HepG2 (cell line): ENCODE results near the gene MTMR10. TPM values are rescaled to one million over a fixed set of nuclear protein-coding genes. Genes with fewer than 3 reads are reported as not detected.

Source experiments
- ADNP ChIP-seq: sonication (generic); formaldehyde crosslinking; IDR thresholded peaks from 2 replicates; pipeline ENCODE4 v1.4.0; 2020; ENCODE audit warnings: missing genetic modification reagents
- KDM5A ChIP-seq: fragments of 200-600 bp; sonication (generic); IDR thresholded peaks from 2 replicates; pipeline ENCODE4 v1.7.0; 2018; ENCODE audit warnings: antibody characterized with exemption, mild to moderate bottlenecking, low read length, borderline replicate concordance
- KLF13 ChIP-seq: sonication (generic); formaldehyde crosslinking; IDR thresholded peaks from 2 replicates; pipeline ENCODE4 v1.4.0; 2020; ENCODE audit warnings: mild to moderate bottlenecking, missing genetic modification reagents
- MAZ ChIP-seq, 2 experiments: sonication (generic) in 1 of 2; formaldehyde crosslinking in 1 of 2; IDR thresholded peaks; 2 replicates each; pipeline versions ENCODE4 v1.5.0 to v1.6.1; 2012 to 2020; ENCODE audit warnings: low read depth in 2 of 2, mild to moderate bottlenecking in 2 of 2, borderline replicate concordance in 1 of 2, improper control_type of control experiment in 1 of 2, low read length in 1 of 2, missing genetic modification reagents in 1 of 2, moderate library complexity in 1 of 2
- MBD4 ChIP-seq: IDR thresholded peaks from 2 replicates; pipeline ENCODE4 v1.6.1; 2012; ENCODE audit warnings: low read length, inconsistent platforms, borderline replicate concordance
- MED8 ChIP-seq: sonication (generic); formaldehyde crosslinking; IDR thresholded peaks from 2 replicates; pipeline ENCODE4 v1.8.1; 2023; ENCODE audit warnings: mild to moderate bottlenecking, missing genetic modification reagents; ENCODE audit not compliant: insufficient replicate concordance
- NR1H2 ChIP-seq: sonication (generic); formaldehyde crosslinking; IDR thresholded peaks from 2 replicates; pipeline ENCODE4 v1.8.1; 2022; ENCODE audit warnings: low read depth, missing genetic modification reagents, borderline replicate concordance
- PAX8 ChIP-seq: sonication (generic); formaldehyde crosslinking; IDR thresholded peaks from 2 replicates; pipeline ENCODE4 v1.8.0; 2022; ENCODE audit warnings: mild to moderate bottlenecking, missing genetic modification reagents, borderline replicate concordance
- POLR2G ChIP-seq: fragments of 200-400 bp; formaldehyde crosslinking; IDR thresholded peaks from 2 replicates; pipeline ENCODE4 v1.6.1; 2018; ENCODE audit warnings: mild to moderate bottlenecking, low read depth, low read length, moderate library complexity
- PPARG ChIP-seq: conservative IDR thresholded peaks from 2 replicates; pipeline ENCODE4 v1.6.1; 2016; ENCODE audit warnings: missing biosample characterization, missing genetic modification reagents
- SMC3 ChIP-seq: IDR thresholded peaks from 2 replicates; pipeline ENCODE4 v1.6.1; 2011; ENCODE audit warnings: low read length, improper control_type of control experiment
- SSRP1 ChIP-seq: IDR thresholded peaks from 2 replicates; pipeline ENCODE4 v1.6.1; 2016; ENCODE audit warnings: control low read depth
- TRAFD1 ChIP-seq: sonication (generic); formaldehyde crosslinking; IDR thresholded peaks from 2 replicates; pipeline ENCODE4 v1.5.1; 2020; ENCODE audit warnings: missing genetic modification reagents, mild to moderate bottlenecking, borderline replicate concordance
- TSC22D2 ChIP-seq: sonication (generic); formaldehyde crosslinking; IDR thresholded peaks from 2 replicates; pipeline ENCODE4 v1.5.1; 2020; ENCODE audit warnings: missing genetic modification reagents, mild to moderate bottlenecking, borderline replicate concordance
- ZNF180 ChIP-seq: sonication (generic); formaldehyde crosslinking; IDR thresholded peaks from 2 replicates; pipeline ENCODE4 v1.4.0; 2020; ENCODE audit warnings: low read depth, missing genetic modification reagents, borderline replicate concordance
- ZNF275 ChIP-seq: sonication (generic); formaldehyde crosslinking; IDR thresholded peaks from 2 replicates; pipeline ENCODE4 v1.8.0; 2022; ENCODE audit warnings: missing genetic modification reagents, mild to moderate bottlenecking, inconsistent platforms, borderline replicate concordance
- ZNF431 ChIP-seq: sonication (generic); formaldehyde crosslinking; IDR thresholded peaks from 2 replicates; pipeline ENCODE4 v1.9.0; 2022; ENCODE audit warnings: missing genetic modification reagents, low read depth, mild to moderate bottlenecking, borderline replicate concordance
- ZNF567 ChIP-seq: sonication (generic); formaldehyde crosslinking; IDR thresholded peaks from 2 replicates; pipeline ENCODE4 v1.8.1; 2023; ENCODE audit warnings: mild to moderate bottlenecking, missing genetic modification reagents, borderline replicate concordance
- ZNF572 ChIP-seq: sonication (generic); formaldehyde crosslinking; IDR thresholded peaks from 2 replicates; pipeline ENCODE4 v1.5.1; 2020; ENCODE audit warnings: mild to moderate bottlenecking, missing genetic modification reagents
- ZNF720 ChIP-seq: sonication (generic); formaldehyde crosslinking; IDR thresholded peaks from 2 replicates; pipeline ENCODE4 v1.4.0; 2020; ENCODE audit warnings: missing genetic modification reagents
- ZNF749 ChIP-seq: sonication (generic); formaldehyde crosslinking; IDR thresholded peaks from 2 replicates; pipeline ENCODE4 v1.8.0; 2022; ENCODE audit warnings: mild to moderate bottlenecking, missing genetic modification reagents, moderate library complexity, borderline replicate concordance
- ZNF768 ChIP-seq: sonication (generic); formaldehyde crosslinking; IDR thresholded peaks from 2 replicates; pipeline ENCODE4 v1.4.0; 2020; ENCODE audit warnings: missing genetic modification reagents
- ZSCAN20 ChIP-seq: sonication (generic); formaldehyde crosslinking; IDR thresholded peaks from 2 replicates; pipeline ENCODE4 v1.4.0; 2020; ENCODE audit warnings: missing genetic modification reagents, mild to moderate bottlenecking, borderline replicate concordance
- polyA plus RNA-seq, 8 experiments: library from polyadenylated mRNA; depleted of rRNA in 3 of 8; stranded (reverse) in 7 of 8; unstranded in 1 of 8; fragments of >200 nt; fragmentation: Illumina TruSeq in 4 of 8; extraction: Trizol in 4 of 8; gene quantifications; 2 replicates each; pipeline versions ENCODE4 v1.2.1 to v1.2.3, GENCODE V29; 2011 to 2016; ENCODE audit warnings: low read depth in 4 of 8, missing spikeins in 1 of 8, mixed read lengths in 1 of 8; ENCODE audit not compliant: insufficient read depth in 1 of 8
- total RNA-seq, 5 experiments: library from RNA; depleted of rRNA; stranded (reverse); fragments of >200 nt; fragmentation: Illumina TruSeq; extraction: Trizol; gene quantifications; 2 replicates each; pipeline ENCODE4 v1.2.3, GENCODE V29; 2016; ENCODE audit warnings: low read depth in 1 of 5
- TF ChIP-seq, protein P1 (sequence below): sonication (generic); formaldehyde crosslinking; IDR thresholded peaks from 2 replicates; pipeline ENCODE4 v1.8.1; 2023; ENCODE audit warnings: mild to moderate bottlenecking, inconsistent platforms, moderate library complexity, missing genetic modification reagents, borderline replicate concordance
- TF ChIP-seq, protein P2 (sequence below): sonication (generic); formaldehyde crosslinking; IDR thresholded peaks from 2 replicates; pipeline ENCODE4 v1.4.0; 2020; ENCODE audit warnings: mild to moderate bottlenecking, missing genetic modification reagents

MTMR10 gene
- total and polyA plus RNA-seq, 2 of the 13 experiments (the other 11 are each of a cell fraction or from before 2014, with no cell fraction given), result 10.2 to 17.4 TPM

DNA sequence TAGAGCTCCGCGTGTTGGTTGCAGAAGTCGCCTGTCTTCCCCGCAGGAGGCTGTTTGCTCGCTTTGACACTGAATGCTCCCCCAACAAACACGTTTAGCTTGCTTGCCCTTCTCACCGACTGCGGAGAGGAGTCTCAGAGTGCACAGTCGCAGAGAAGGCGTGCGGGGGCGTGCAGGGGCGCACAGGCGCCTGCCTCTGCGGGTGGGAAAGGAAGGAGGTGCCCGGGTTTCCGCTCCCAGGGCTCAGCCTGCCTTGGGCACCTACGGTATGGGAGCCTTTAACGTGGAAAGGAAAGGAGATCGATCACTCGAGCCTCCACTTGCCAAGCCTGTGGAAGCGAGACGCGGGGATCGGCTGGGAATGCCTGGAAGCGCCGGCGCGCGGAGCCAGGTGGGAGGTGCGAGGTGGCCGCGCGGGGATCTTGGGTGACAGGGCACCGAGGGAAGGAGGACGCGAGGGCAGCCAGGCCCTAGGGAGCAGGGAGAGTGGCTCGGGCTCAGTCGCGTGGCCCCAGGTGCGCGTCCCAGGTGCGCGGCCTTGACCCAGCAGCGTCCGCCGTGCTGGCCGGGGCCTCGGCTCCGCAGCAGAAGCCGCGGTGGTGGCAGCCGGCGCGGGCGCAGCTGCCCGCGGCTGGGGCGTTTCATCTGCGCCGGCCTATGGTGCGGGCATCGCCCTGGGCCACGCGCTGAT, 87.8 kb downstream of the MTMR10 start, which contains the start of gene FAN1 (continued):
- TF ChIP-seq POLR2G (peak; percentile 84), NR1H2 (CRISPR knock-in tag) (0 out of 2 replicates have a peak, but pooled peaks have one; percentile 58), PAX8 (CRISPR knock-in tag) (peak; percentile 44; the same call in 1 of the 2 replicates), TRAFD1 (no peak), ZNF180 (0 out of 2 replicates have a peak, but pooled peaks have one; percentile 19), KDM5A (no peak), MBD4 (no peak), KLF13 (CRISPR knock-in tag) (no peak; the same call in 1 of the 2 replicates), ZNF275 (peak; percentile 74; the same call in 1 of the 2 replicates), ADNP (CRISPR knock-in tag) (no peak), ZSCAN20 (CRISPR knock-in tag) (no peak; the same call in 1 of the 2 replicates), ZNF749 (peak; percentile 66; the same call in 1 of the 2 replicates), ZNF567 (peak; percentile 79; the same call in 1 of the 2 replicates), ZNF768 (CRISPR knock-in tag) (peak; percentile 74; the same call in 1 of the 2 replicates), PPARG (CRISPR knock-in tag) (peak; percentile 63; the same call in 1 of the 2 replicates), TSC22D2 (CRISPR knock-in tag) (peak; percentile 50), ZNF720 (CRISPR knock-in tag) (no peak), SSRP1 (no peak), MAZ (IDR thresholded peaks at IDR 0.05; ENCODE audit: borderline replicate concordance, low read depth, low read length) (no peak), MAZ (CRISPR knock-in tag; IDR thresholded peaks at IDR 0.05; ENCODE audit: low read depth) (peak; percentile 64; the same call in 1 of the 2 replicates), ZNF572 (CRISPR knock-in tag) (peak; percentile 53; the same call in 1 of the 2 replicates), MED8 (CRISPR knock-in tag) (peak; percentile 86), ZNF431 (CRISPR knock-in tag) (peak; percentile 77; the same call in 1 of the 2 replicates), SMC3 (no peak)
- TF ChIP-seq, protein P1, sequence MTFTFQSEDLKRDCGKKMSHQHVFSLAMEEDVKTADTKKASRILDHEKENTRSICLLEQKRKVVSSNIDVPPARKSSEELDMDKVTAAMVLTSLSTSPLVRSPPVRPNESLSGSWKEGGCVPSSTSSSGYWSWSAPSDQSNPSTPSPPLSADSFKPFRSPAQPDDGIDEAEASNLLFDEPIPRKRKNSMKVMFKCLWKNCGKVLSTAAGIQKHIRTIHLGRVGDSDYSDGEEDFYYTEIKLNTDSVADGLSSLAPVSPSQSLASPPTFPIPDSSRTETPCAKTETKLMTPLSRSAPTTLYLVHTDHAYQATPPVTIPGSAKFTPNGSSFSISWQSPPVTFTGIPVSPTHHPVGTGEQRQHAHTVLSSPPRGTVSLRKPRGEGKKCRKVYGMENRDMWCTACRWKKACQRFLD (CRISPR knock-in tag), result peak; percentile 72; the same call in 1 of the 2 replicates
- TF ChIP-seq, protein P2, sequence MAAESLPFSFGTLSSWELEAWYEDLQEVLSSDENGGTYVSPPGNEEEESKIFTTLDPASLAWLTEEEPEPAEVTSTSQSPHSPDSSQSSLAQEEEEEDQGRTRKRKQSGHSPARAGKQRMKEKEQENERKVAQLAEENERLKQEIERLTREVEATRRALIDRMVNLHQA (CRISPR knock-in tag), result no peak
